ENCODE measurements around the gene OXSR1. TPM values are rescaled to one million over a fixed set of nuclear protein-coding genes. Genes with fewer than 3 reads are reported as not detected.

OXSR1 gene
- total RNA-seq, 3 donors from 2014 or later, result 40.2 to 44.0 (median 41.9) TPM

GRCh38 chr3:38297537-38297936 lies 132.2 kb downstream of the OXSR1 start:
- Histone ChIP-seq H3K4me1 (ENCODE audit: low read depth) (no peaks in the 10 kb centered on the region), H3K4me3 (no peak overlapping the region), H3K9me3 (no peaks in the 10 kb centered on the region), H3K36me3 (ENCODE audit: low read depth) (no peaks in the 10 kb centered on the region)
- ATAC-seq (no peak), DNase-seq (no peak)
- TF ChIP-seq CTCF (IDR thresholded peaks at IDR 0.05), result no peak
- intact Hi-C loops (cut with DNase I, micrococcal nuclease), result no loop called here

- ATAC-seq (no peak), DNase-seq (no peak)
- no peaks in the 10 kb centered on the region for H3K4me1 ChIP-seq (ENCODE audit: low read depth)
- no peak for TF ChIP-seq CTCF (IDR thresholded peaks at IDR 0.05)
- no peaks in the 10 kb centered on the region for H3K9me3 ChIP-seq
- intact Hi-C loops (cut with DNase I, micrococcal nuclease), result no loop called here
- no peak overlapping the region for H3K4me3 ChIP-seq
- H3K36me3 ChIP-seq (ENCODE audit: low read depth), result no peaks in the 10 kb centered on the region
These were observed 132.8 kb downstream of the OXSR1 start for GRCh38 chr3:38297947-38298711.

Other genes starting within 250 kb of the OXSR1 start
- gene VILL, start 174.8 kb upstream of the OXSR1 start, total RNA-seq, result 100 to 1,000 TPM in 2 of 3 donors, 10 to 100 TPM in 1; 69.7 to 197 (median 150) TPM
- 100 to 1,000 TPM in 1 of 3 donors, 10 to 100 TPM in 2; 38.2 to 113 (median 66.5) TPM for gene PLCD1, start 135.9 kb upstream of the OXSR1 start, total RNA-seq
- gene DLEC1, start 126.3 kb upstream of the OXSR1 start, total RNA-seq, result 1 to 10 TPM in 2 of 3 donors, under 1 TPM in 1; 0.73 to 1.7 (median 1.5) TPM
- 100 to 1,000 TPM; 102 to 201 (median 138) TPM for gene ACAA1, start 28.4 kb upstream of the OXSR1 start, total RNA-seq
- gene MYD88, start 26.9 kb upstream of the OXSR1 start, total RNA-seq, result 10 to 100 TPM; 39.5 to 81.7 (median 72.4) TPM
- under 1 TPM; 0.51 to 0.84 (median 0.70) TPM for gene SLC22A13, start 100.3 kb downstream of the OXSR1 start, total RNA-seq
- under 1 TPM in 2 of 3 donors, not detected in 1; 0.12 to 0.16 TPM for gene SLC22A14, start 116.8 kb downstream of the OXSR1 start, total RNA-seq
- gene XYLB, start 181.2 kb downstream of the OXSR1 start, total RNA-seq, result 10 to 100 TPM in 2 of 3 donors, 1 to 10 TPM in 1; 9.7 to 27.7 (median 16.3) TPM